ENCODE measurements around the gene RXFP3. TPM values are rescaled to one million over a fixed set of nuclear protein-coding genes. Genes with fewer than 3 reads are reported as not detected.

RXFP3 gene
- total RNA-seq, 4 donors from 2014 or later, result not detected

DNA sequence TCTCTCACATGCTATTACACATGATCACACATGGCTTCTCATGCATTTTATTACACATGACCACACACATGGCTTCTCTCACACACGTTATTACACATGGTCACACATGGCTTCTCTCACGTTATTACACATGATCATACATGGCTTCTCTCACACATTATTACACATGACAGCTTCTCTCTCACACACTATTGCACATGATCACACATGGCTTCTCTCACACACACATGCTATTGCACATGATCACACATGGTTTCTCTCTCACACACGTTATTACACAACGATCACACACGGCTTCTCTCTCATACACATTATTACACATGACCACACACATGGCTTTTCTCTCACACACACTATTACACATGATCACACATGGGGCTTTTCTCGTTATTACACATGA is 49.3 kb downstream of the RXFP3 start:
- WGBS, 2 donors, result 95 to 98% methylated on average over 6 of the region's 6 CpGs
- intact Hi-C loops (cut with DNase I; ENCODE audit: low total_unique reads), result no loop called here
- TF ChIP-seq POLR2A (IDR thresholded peaks at IDR 0.05), result no peak
- TF ChIP-seq, protein P1, sequence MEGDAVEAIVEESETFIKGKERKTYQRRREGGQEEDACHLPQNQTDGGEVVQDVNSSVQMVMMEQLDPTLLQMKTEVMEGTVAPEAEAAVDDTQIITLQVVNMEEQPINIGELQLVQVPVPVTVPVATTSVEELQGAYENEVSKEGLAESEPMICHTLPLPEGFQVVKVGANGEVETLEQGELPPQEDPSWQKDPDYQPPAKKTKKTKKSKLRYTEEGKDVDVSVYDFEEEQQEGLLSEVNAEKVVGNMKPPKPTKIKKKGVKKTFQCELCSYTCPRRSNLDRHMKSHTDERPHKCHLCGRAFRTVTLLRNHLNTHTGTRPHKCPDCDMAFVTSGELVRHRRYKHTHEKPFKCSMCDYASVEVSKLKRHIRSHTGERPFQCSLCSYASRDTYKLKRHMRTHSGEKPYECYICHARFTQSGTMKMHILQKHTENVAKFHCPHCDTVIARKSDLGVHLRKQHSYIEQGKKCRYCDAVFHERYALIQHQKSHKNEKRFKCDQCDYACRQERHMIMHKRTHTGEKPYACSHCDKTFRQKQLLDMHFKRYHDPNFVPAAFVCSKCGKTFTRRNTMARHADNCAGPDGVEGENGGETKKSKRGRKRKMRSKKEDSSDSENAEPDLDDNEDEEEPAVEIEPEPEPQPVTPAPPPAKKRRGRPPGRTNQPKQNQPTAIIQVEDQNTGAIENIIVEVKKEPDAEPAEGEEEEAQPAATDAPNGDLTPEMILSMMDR (IDR thresholded peaks at IDR 0.05), result no peak

More for the DNA sequence above, 49.3 kb downstream of the RXFP3 start:
- no peak overlapping the region for H3K4me3 ChIP-seq (ENCODE audit: low read depth, poor library complexity, severe bottlenecking)
- no peak for DNase-seq (ENCODE audit: low spot score in 2 of 2)

Other genes with a start within 250 kb of the RXFP3 start
- 1 to 10 TPM in 2 of 4 donors, under 1 TPM in 2; 0.22 to 1.2 (median 0.77) TPM for gene ADAMTS12, start 44.4 kb upstream of the RXFP3 start, total RNA-seq
- gene SLC45A2, start 48.3 kb downstream of the RXFP3 start, total RNA-seq, result 1 to 10 TPM in 3 of 4 donors, under 1 TPM in 1; 0.80 to 2.1 (median 1.3) TPM
- gene AMACR, start 71.7 kb downstream of the RXFP3 start, total RNA-seq, result 10 to 100 TPM; 13.7 to 24.9 (median 15.4) TPM
- 10 to 100 TPM in 1 of 4 donors, 1 to 10 TPM in 3; 3.3 to 14.9 (median 7.4) TPM for gene C1QTNF3, start 106.8 kb downstream of the RXFP3 start, total RNA-seq

Data from lower leg skin (tissue), 4 donors.